ENCODE results near the gene LTF. TPM values are rescaled to one million over a fixed set of nuclear protein-coding genes. Genes with fewer than 3 reads are reported as not detected.
"Not testable (repeated sequence)": the region's sequence is repeated elsewhere in the genome, so short reads cannot be mapped to it uniquely, and the experiment has no call there.

Gene LTF
- total RNA-seq, 1 donor: 3.2 TPM

DNA sequence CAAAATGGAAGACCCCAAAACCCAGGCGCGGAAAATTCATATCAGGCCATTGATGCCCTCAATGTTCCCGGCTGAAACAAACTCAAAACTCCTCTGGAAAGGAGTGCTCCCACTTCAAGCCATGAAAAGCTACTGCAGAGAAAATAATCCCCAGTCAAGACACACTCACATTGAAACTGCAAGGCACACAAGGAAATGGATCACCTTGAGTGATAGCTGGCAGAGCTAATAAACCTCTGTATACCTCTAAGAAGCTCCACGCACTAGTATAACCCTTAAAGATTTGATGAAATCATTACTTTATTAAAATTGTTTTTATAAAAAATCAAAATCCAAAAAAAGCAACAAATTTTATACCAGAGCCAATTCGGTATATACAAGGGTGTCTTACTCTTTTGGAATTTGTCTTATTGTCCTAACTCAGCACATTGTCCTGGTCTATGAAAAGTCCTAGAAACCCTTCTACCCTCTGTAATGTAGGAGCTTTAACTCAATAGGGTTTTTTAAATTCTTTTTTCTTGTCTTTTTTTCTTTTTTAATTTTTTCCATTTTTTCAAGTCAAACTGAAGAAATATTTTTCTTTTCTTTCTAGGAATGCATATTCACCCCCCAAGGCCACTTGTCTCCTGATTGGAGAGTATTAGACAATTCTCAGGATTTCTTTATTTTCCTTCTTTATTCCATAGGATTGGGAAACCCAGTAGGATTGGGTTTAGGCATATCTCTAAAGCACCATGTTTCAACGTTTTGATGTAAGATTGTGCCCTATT, 66.3 kb downstream of the LTF start:
- DNase-seq (ENCODE audit: low read depth in 2 of 3, low spot score in 2 of 3): no peak

DNA sequence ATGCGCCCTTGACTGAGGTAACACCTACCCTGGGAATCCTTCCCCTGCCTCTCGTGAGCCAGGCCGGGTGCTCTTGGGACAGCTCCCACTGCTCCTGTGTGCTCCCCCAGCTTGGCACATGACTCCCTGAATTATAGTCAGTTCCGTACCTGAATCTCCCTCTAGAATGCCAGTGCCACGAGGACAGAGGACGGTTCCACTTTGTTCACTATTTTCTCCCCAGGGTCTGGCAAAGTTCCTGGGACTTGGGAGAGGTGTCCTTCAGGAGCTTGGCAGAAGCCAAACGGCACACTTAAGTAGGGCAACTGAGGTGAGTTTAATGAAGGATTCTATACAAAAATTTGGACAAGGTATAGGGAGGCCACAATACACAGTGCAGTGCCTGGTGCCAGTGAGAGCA, 67.6 kb downstream of the LTF start:
- DNase-seq (ENCODE audit: low read depth in 2 of 3, low spot score in 2 of 3): no peak

- DNase-seq (ENCODE audit: low read depth in 2 of 3, low spot score in 2 of 3): peak in 2 of 3 donors; percentile 37 to 57
These were observed 68.8 kb downstream of the LTF start for GRCh38 chr3:46395766-46396530.

DNA sequence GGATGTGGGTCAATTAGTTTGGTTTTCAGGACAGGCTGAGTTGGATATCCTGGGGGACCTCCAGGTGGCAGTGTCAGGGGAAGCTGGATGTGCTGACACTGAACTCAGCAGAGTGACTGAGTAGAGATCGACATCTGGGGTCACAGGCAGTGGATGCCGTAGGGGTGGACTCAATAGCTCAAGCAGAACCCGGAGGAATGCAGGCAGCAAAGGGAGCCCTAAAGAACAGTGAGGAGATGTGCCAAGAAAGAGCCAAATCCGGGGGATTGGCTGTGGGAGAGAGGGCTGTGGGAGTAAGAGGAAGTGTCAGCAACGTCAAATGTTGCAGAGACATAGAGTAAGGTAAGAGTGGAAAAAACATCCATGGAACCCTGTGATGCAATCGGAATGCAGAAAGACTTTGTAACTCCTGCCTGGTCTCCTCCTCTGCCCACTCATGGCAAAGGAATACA, 69.5 kb downstream of the LTF start:
- DNase-seq (ENCODE audit: low read depth in 2 of 3, low spot score in 2 of 3): no peak

GRCh38 chr3:46393554-46394434, 70.9 kb downstream of the LTF start:
- no peak for DNase-seq (ENCODE audit: low read depth in 2 of 3, low spot score in 2 of 3)

GRCh38 chr3:46393011-46393410, 71.7 kb downstream of the LTF start:
- DNase-seq (ENCODE audit: low read depth in 2 of 3, low spot score in 2 of 3): no peak

DNA sequence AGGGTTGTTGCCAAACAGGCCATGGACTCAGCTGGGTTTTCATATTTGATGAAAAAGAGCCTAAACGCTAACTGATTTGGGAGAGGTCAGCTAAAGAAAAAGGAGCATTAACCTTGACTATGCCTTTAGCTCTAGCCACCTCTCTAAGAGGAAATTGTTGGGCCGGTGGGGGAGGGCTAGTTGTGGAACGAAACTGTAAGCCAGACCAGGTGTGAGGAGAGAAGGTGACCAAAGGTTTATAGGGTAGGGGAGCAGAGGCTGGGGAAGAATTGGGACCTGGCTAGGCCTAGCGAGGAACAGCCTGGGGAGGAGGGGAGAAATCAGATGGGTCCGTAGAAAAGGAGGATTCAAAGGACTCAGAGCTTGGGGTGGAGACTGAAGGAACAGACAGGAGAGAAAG, 73.2 kb downstream of the LTF start:
- not testable (repeated sequence) for DNase-seq (ENCODE audit: low read depth in 2 of 3, low spot score in 2 of 3)

DNA sequence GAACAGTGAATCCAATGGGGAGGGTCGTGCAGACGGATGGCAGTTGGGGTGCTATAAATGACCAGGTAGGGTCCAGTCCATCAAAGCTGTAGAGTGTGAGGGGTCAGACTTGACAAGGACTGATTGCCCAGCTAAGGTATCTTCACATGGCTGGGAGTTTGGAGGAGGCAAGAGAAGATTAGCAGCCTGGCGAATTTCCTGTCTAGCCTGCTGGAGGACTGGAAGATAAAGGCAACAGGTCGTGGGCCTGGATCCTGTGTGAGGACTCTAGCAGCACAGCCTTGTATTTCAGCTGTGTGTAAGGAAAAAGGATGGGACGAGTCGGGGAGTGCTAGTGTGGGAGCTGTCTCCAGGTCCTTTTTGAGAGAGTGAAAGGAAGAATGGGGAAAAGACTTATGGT, 75.4 kb downstream of the LTF start:
- DNase-seq (ENCODE audit: low read depth in 2 of 3, low spot score in 2 of 3): no peak

DNA sequence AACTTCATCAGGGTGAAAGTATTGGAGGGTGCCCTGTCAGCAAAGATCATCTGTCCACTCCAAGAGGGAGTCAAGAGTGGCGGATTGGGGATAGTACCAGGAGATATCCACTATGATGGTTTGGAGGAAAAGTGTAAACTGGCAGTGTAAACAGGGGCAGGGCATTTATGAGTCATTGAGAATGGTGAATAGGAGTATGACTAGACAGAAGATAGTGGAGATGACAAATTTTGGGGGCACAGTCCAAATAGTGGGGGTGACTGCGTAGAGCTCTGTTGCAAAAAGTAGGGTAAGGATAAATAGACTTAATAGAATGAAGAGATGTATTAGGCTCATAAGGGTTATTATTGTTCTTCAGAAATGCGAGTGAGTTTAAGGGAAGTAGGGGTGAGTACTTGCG, 75.9 kb downstream of the LTF start:
- not testable (repeated sequence) for DNase-seq (ENCODE audit: low read depth in 2 of 3, low spot score in 2 of 3)

- peak in 2 of 3 donors; percentile 74 to 78 for DNase-seq (ENCODE audit: low read depth in 2 of 3, low spot score in 2 of 3)
These were observed 78.5 kb downstream of the LTF start for GRCh38 chr3:46386205-46386604.

Other genes with a start within 250 kb of the LTF start
- 0.27 TPM for gene CCR3, start 222.4 kb downstream of the LTF start, total RNA-seq
- gene CCR2, start 110.8 kb downstream of the LTF start, total RNA-seq: 0.81 TPM
- under 0.01 TPM for gene CCR5, start 94.0 kb downstream of the LTF start, total RNA-seq
- gene CCRL2, start 57.6 kb downstream of the LTF start, total RNA-seq: 7.0 TPM
- not detected for gene RTP3, start 33.1 kb upstream of the LTF start, total RNA-seq
- gene LRRC2, start 101.4 kb upstream of the LTF start, total RNA-seq: under 0.01 TPM
- gene FAM240A, start 147.6 kb upstream of the LTF start, total RNA-seq: not detected
- 2.4 TPM for gene ALS2CL, start 228.8 kb upstream of the LTF start, total RNA-seq
- gene TMIE, start 236.5 kb upstream of the LTF start, total RNA-seq: under 0.01 TPM

Measured in hematopoietic multipotent progenitor cell (in vitro differentiated cells).